Left ventricle myocardium superior (tissue), 1 donor: ENCODE measurements around the gene C11orf86. TPM values are rescaled to one million over a fixed set of nuclear protein-coding genes. Genes with fewer than 3 reads are reported as not detected.
A peak's percentile ranks its signal among the peaks of the same experiment; 100 is the strongest.
"Not testable (repeated sequence)": the region's sequence is repeated elsewhere in the genome, so short reads cannot be mapped to it uniquely, and the experiment has no call there.

Experiments used
- ATAC-seq: fragments of 200-7000 bp; cut with Tn5 transposase; one replicate; pipeline ENCODE4 v1.9.1; 2020; ENCODE audit warnings: mild to moderate bottlenecking, moderate library complexity
- DNase-seq: peaks from one replicate; pipeline ENCODE4 v3.0.0-alpha.2; 2020
- intact Hi-C: fragments of 100-400 bp; cut with micrococcal nuclease; formaldehyde crosslinking; loops from one replicate; pipeline ENCODE4 v1.11.0; 2022
- total RNA-seq: library from RNA; stranded (reverse); fragmentation: NEBNext Ultra II Directional; extraction: Animal tissue kit (Norgen Biotek cat#: 25700); gene quantifications from one replicate; pipeline ENCODE4 v1.2.1, GENCODE V29; 2021
- donor health status: DM: no; HTN: yes; CAD: no; lungs with severe emphysema.

The C11orf86 gene
- total RNA-seq, 1 donor from 2014 or later, result not detected

- no peak for DNase-seq
- intact Hi-C loops, result no loop called here
- peak; percentile 17 for ATAC-seq
Measured at GRCh38 chr11:66986178-66986545, 11.1 kb downstream of the C11orf86 start.

DNA sequence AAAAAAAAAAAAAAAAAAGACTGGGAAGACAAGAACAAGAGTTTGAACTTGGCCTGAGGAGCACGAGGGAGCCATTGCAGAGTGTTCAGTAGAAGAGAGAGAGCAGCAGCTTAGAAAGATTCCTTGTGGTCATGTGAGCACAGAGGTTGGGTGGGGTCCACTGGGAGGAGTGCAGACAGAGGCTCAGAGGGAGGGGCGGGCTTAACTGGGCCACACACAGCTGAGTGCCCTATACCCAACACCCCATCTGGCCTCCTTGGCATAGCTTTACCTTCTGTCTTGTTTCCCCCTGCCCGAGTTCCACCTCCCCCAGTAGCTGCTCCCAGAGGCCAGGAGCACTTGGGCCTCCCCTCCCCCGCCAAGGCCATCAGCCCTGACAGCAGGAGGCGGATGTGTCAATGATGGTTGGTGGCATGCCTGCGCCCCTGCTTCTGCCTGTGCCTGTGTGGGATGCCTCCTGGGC is 12.1 kb downstream of the C11orf86 start:
- intact Hi-C loops, result no loop called here
- ATAC-seq (no peak), DNase-seq (peak; percentile 47)

- DNase-seq (no peak), ATAC-seq (no peak)
Measured at GRCh38 chr11:66987924-66988637, 13.0 kb downstream of the C11orf86 start.

DNA sequence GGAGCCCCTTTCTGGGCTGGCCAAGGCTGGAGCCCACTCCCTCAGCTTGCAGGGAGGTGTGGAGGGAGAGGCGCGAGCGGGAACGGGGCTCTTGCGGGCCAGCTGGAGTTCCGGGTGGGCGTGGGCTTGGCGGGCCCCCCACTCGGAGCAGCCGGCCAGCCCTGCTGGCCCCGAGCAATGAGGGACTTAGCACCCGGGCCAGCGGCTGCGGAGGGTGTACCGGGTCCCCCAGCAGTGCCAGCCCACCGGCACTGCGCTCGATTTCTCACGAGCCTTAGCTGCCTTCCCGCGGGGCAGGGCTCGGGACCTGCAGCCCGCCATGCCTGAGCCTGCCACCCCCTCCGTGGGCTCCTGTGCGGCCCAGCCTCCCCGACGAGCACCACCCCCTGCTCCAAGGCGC is 13.6 kb downstream of the C11orf86 start:
- ATAC-seq, DNase-seq, intact Hi-C loops: not testable (repeated sequence)

More at GRCh38 chr11:66987924-66988637, 13.0 kb downstream of the C11orf86 start:
- intact Hi-C loops, result no loop called here

DNA sequence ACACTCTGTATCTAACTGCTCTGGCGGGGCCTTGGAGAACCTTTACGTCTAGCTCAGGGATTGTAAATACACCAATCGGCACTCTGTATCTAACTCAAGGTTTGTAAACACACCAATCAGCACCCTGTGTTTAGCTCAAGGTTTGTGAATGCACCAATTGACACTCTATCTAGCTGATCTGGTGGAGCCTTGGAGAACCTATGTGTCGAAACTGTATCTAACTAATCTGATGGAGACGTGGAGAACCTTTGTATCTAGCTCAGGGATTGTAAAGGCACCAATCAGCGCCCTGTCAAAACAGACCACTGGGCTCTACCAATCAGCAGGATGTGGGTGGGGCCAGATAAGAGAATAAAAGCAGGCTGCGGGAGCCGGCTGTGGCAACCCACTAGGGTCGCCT is 14.3 kb downstream of the C11orf86 start:
- DNase-seq, ATAC-seq, intact Hi-C loops: not testable (repeated sequence)

GRCh38 chr11:66992041-66992440 is 16.9 kb downstream of the C11orf86 start:
- DNase-seq (no peak), ATAC-seq (no peak)
- intact Hi-C loops, result no loop called here

- peak; percentile 50 for ATAC-seq
- intact Hi-C loops, result no loop called here
- no peak for DNase-seq
Measured at GRCh38 chr11:66996609-66997273, 21.6 kb downstream of the C11orf86 start.

DNA sequence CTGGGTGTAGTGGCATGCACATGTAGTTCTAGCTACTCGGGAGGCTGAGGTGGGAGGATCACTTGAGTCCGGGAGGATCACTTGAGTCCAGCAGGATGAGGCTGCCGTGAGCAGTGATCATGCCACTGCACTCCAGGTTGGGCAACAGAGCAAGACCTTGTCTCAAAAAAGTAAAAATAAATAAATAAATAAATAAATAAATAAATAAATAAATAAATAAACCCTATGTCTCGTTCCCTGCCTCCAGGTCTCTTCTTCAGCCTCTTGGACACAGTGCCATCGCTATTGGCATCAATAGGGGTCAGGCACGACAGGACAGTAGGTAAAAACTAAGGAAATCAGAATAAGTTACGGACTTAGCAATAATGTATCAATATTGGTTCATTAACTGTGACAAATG is 24.5 kb downstream of the C11orf86 start:
- intact Hi-C loops, result no loop called here
- no peak for DNase-seq
- ATAC-seq, result no peak

GRCh38 chr11:67001332-67001731 is 26.2 kb downstream of the C11orf86 start:
- intact Hi-C loops, result no loop called here
- no peak for DNase-seq
- no peak for ATAC-seq

GRCh38 chr11:67002297-67002913 is 27.3 kb downstream of the C11orf86 start:
- DNase-seq (no peak), ATAC-seq (no peak)
- intact Hi-C loops, result no loop called here

DNA sequence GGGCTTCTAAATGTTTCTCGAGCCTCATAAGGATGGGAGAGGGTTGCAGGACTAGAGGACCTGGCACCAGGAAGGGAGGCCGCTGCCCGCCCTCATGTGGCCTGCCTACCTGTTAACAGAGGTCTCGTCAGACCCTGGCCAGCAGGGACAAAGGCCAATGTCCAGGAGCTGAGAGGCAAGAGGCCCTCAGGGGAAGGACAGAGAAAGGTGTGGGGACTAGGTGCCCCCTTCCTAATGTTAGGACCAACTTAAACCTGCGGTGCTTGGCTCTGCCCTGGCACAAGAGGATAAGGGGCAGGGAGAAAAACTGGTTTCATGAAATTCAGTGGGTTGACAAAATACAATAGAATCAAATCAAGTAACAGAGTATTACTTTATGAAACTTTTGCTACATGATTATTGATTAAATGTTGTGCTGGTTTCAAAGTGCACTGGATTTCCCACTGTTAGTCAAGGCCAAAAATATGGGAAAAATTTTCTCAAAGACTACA is 27.9 kb downstream of the C11orf86 start:
- DNase-seq (no peak), ATAC-seq (no peak)
- intact Hi-C loops, result no loop called here

DNA sequence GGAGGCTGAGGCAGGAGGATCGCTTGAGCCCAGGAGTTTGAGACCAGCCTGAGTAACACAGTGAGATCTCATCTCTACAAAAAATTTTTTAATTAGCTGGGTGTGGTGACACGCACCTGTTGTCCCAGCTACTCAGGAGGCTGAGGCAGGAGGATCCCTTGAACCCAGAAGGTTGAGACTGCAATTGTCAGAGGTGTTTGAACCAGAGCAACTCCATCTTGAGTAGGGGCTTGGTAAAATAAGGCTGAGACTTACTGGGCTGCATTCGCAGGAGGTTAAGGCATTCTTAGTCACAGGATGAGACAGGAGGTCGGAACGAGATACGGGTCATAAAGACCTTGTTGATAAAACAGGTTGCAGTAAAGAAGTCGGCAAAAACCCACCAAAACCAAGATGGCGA is 30.1 kb downstream of the C11orf86 start:
- intact Hi-C loops, ATAC-seq, DNase-seq: not testable (repeated sequence)

GRCh38 chr11:67006029-67006884 is 31.2 kb downstream of the C11orf86 start:
- intact Hi-C loops, result no loop called here
- ATAC-seq (peak; percentile 70), DNase-seq (peak; percentile 56)

DNA sequence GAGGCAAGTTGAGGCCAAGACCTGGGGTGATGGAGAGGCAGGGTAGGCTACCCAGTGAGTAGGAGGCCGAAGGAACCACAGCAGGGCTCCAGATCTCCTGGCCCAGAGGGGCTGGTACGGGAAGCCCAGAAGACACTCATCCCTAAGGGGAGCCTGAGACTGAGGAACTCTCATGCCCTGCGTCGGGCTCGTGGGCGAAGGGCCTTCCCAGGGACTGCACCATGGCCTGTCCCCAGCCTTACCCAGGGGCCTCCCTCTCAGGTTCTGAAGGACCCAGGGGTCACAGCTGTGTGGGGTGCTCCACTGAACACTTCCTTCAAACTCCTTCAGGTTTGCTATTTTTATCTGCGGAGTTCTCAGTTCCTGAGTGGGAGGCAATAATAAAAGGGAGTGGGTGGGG is 32.0 kb downstream of the C11orf86 start:
- DNase-seq (no peak), ATAC-seq (no peak)
- intact Hi-C loops, result no loop called here

DNA sequence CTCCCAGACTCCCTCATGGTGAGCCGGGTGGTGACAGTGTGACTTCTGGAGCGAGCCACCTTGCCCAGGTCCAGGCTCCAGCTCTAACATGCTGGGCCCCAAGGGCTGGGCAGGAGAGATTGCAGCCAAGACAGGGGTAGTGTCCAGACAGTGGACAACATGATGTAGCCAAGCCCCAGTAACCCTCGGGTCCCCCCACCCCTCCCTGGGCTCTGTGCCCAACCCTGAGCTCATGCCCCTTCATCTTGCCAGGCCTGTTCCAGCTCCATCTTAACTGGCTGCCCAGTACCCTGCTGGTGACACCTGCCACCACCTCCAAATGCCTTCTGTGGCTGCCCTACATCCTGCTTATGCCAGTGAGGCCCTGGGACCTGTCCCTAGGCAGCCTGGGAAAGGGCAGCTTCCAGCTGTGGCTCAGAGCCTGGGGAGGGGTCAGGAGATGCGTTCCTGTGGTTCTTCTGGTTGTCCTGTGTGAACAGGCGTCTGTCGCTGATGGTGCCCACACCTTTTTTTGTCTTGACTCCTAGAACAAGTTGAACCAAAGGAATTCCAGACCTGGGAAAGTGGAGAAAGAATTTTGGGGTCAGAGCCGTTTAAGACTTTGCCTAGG is 35.3 kb downstream of the C11orf86 start:
- no peak for DNase-seq
- ATAC-seq, result no peak

GRCh38 chr11:67013511-67014045 is 38.5 kb downstream of the C11orf86 start:
- intact Hi-C loops, result no loop called here
- DNase-seq, result no peak
- no peak for ATAC-seq

More for the DNA sequence above, 35.3 kb downstream of the C11orf86 start:
- intact Hi-C loops, result no loop called here

DNA sequence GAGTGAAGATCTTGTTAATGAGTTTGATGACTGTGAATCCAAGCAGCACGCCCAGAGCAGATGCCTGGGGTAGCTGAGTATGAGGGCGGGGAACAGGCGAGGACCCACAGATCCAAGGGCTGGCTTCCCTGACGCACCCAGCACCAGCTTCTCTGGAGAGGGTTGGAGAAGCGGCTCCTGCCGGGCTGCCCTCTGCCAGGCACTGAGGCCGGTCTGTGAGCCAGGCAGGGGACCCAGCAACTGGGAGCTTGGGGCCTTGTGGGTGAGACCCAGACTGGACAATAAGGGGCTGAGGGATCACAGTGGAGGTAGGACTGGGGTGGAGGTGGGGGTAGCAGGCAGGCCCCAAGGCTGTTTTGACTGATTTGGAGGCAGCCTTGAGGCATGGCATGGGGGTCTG is 39.2 kb downstream of the C11orf86 start:
- intact Hi-C loops, result no loop called here
- DNase-seq (no peak), ATAC-seq (no peak)

DNA sequence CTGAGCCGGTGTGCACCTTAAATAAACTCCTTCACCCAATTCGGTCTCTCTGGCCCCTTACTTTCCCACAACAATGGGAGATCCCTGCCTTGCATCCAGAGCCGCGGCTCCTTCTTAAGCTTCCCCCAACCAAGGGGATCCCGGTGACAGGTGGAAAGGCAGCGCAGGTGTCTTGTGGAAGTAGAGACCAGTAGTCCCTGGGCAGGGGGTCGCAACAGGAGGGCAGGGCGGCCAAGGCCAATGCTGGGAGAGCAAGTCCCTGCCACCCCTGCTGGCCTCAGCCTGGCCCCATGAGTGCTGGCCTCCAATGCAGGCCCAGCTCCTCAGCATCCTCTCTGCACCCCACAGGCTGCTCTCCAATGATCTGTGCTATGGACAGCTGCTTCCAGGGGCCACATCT is 39.9 kb downstream of the C11orf86 start:
- ATAC-seq, result no peak
- no peak for DNase-seq
- intact Hi-C loops, result no loop called here

- ATAC-seq (no peak), DNase-seq (no peak)
- intact Hi-C loops, result no loop called here
Measured at GRCh38 chr11:67016550-67016949, 41.4 kb downstream of the C11orf86 start.
